HG03354 (cell line): ENCODE results near the gene VSTM4.

Experiments used
- ATAC-seq: cut with Tn5 transposase; IDR thresholded peaks from one replicate; pipeline ENCODE4 v1.9.1; 2021; ENCODE audit warnings: mild to moderate bottlenecking; ENCODE audit not compliant: unreplicated experiment, poor library complexity, severe bottlenecking

The VSTM4 gene

GRCh38 chr10:48985621-48986158, 129.6 kb downstream of the VSTM4 start:
- no peak for ATAC-seq

DNA sequence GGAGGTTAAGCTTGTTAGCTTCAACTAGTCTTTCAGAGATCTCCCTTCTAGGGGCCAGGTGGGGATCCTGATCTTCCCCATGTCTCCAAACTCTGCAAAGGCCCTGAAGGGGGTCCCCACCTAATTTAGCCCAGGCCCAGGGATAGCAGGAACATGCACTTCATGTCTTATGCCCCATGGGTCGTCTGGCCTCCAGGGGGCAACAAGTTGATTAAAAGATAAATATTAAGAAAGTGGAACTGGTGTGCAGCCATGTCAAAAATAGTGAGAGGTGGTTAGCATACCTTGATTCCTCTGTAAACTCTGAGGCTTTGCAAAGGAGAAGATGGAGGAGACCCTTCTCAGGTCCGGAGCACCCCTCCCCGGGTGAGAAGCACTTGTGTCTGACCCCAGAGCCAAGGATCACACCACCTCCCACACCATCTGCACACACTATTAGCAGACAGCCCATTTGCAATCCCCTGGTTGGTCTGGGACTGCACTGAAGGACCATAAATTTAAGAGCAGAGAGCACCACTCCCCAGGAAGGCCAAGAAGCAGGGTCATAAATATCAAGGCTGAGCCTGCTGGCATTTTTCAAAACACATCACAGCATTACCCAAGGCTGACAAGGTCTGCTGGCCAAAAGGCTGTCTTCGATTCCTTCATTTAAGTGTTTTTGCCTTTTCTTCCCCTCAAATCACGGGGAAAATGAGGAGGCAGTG, 131.5 kb downstream of the VSTM4 start:
- ATAC-seq = no peak

GRCh38 chr10:48982584-48982983, 132.7 kb downstream of the VSTM4 start:
- no peak for ATAC-seq

- peak; percentile 58 for ATAC-seq
Observed at GRCh38 chr10:48981310-48981907, 133.9 kb downstream of the VSTM4 start.

DNA sequence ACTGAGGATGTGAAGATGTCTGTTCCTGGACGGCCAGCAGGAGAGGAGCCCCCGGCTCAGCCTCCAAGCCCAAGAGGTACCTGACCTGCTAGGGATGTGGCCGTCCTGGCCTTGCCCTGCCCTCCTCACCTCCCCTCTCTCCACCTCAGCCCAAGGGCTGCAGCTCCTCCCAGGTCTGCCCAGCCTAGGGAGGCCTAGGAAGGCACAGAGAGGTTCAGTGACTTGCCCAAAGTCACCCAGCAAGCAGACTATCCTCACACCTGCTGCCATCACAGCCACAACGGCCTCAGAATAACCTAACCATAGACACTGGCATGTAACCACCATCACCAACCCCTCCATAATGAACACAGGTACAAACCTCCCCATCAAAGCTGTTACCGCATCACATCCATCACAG, 137.0 kb downstream of the VSTM4 start:
- no peak for ATAC-seq

- no peak for ATAC-seq
Observed at GRCh38 chr10:48976196-48976595, 139.1 kb downstream of the VSTM4 start.

DNA sequence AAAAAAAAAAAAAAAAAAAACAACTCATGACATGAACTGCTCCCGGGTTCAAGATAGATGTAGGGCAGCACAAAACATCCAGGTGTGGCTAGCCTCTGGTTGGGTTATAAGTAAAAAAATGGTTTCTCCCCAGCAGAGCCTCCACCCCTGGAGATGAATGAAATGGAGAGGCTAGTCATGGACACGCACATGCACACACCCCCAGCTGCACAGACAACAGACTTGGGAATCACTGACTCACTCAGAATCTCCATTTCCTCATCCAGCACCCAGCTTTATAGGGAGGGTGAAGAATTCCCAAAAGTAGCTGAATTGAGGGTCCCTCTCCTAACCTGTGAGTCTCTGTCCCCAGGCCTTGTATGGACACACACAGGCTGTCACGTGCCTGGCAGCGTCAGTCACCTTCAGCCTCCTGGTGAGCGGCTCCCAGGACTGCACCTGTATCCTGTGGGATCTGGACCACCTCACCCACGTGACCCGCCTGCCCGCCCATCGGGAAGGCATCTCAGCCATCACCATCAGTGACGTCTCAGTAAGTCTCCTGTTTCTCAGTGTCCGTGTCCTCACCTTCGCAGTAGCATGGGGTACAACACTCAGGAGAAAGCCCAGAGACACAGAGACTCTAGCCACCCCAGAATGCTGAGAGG, 140.7 kb downstream of the VSTM4 start:
- ATAC-seq = no peak

DNA sequence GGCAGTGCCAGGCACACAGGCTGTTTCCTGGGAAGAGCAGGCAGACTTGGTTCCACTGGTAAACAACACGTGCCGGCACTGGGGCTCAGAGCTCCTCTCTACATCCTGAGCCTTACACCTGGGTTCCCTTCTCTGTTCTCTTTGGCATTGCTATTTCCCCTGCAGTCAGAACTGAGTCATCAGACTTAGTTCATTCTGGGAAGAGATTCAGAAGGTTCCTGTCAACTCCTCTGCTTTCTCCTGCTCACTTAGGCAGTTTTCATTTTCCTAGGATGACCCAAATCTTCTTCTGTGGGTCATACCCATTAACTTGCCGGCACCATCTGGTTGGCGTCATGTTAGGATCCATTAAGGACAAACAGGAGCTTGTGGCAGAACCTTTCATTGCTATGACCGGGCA, 142.3 kb downstream of the VSTM4 start:
- no peak for ATAC-seq

DNA sequence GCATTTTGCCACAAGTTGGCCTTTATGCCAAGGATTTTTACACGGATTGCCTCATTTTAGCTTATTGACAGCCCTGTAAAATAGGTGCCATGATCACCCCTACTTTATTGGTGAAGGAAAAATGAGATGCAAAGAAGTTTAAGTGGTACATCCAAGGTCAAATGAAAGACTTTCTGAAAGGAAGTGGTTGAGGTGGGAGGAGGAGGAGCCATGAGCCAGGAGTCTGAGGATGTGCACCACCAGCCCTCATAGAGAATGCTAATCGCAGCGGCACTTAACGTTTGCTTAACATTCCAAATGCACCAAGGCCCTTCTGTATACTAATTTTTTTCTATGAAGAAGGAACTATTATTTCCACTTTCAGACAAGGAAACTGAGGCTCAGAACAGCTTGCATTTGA, 144.7 kb downstream of the VSTM4 start:
- no peak for ATAC-seq

- no peak for ATAC-seq
Observed at GRCh38 chr10:48970046-48970445, 145.3 kb downstream of the VSTM4 start.

DNA sequence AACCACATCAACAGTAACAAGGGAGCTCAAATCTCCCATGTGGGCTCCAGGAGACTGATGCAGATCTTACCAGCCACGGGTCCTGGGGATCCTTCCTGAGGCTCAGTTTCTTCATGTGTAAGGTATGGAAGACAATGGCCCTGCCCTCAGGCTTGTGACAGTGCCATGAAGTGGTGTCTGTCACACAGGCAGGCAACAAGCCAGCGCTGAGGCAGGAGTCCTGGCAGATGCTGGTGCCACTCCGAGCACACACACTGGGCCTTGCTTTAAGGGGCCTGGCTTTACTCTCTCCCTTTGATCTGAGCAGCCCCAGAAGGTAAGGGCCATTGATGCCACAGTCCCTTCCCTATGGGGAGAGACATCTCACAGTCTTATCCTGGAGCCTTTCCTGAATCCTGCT, 147.3 kb downstream of the VSTM4 start:
- no peak for ATAC-seq

DNA sequence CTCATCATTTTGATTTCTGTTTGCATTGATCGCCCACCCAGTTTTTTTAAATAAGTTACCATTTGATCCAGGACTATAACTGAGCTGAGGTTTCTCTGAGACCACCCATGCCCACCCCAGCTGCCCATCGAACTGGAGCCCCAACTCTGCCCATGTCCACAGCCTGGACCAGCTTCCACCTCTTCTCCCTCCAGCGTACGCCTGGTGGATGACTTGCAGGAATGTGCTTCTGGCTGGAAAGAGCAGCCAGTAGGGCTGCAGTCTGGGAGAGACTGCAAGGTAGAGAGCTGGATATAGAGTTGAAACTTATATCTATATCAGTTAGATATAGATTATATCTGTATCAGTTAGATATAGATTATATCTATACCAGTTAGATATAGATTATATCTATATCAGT, 149.9 kb downstream of the VSTM4 start:
- no peak for ATAC-seq
